GM12874 (cell line): ENCODE results near the gene FARSA.

ENCODE experiments used
- CTCF ChIP-seq: IDR thresholded peaks from 2 replicates; pipeline ENCODE4 v1.5.1; 2011; ENCODE audit warnings: low read depth, mild to moderate bottlenecking, control low read depth, low read length, moderate library complexity; ENCODE audit not compliant: insufficient read depth

FARSA gene

GRCh38 chr19:12936582-12936981 lies 3.1 kb upstream of the FARSA start:
- TF ChIP-seq CTCF = no peak

GRCh38 chr19:12935071-12935470 lies 1.6 kb upstream of the FARSA start:
- no peak for TF ChIP-seq CTCF

GRCh38 chr19:12932392-12933286 lies 872 bp downstream of the FARSA start:
- TF ChIP-seq CTCF = no peak

GRCh38 chr19:12930002-12930645 lies 3.4 kb downstream of the FARSA start:
- no peak for TF ChIP-seq CTCF

- no peak for TF ChIP-seq CTCF
These were observed 8.7 kb downstream of the FARSA start for GRCh38 chr19:12924621-12925310.

GRCh38 chr19:12922959-12923358 lies 10.6 kb downstream of the FARSA start:
- no peak for TF ChIP-seq CTCF

- no peak for TF ChIP-seq CTCF
These were observed 12.5 kb downstream of the FARSA start for GRCh38 chr19:12921047-12921446.
